Hematopoietic multipotent progenitor cell treated with erythropoietin and hydrocortisone succinate and interleukin-3 and kit ligand, for 4 days (in vitro differentiated cells): ENCODE data around the gene LIN9.
"Not testable (repeated sequence)": the region's sequence is repeated elsewhere in the genome, so short reads cannot be mapped to it uniquely, and the experiment has no call there.

ENCODE experiments used
- DNase-seq: peaks from one replicate; pipeline ENCODE4 v3.0.0-alpha.2; 2015

LIN9 gene

DNA sequence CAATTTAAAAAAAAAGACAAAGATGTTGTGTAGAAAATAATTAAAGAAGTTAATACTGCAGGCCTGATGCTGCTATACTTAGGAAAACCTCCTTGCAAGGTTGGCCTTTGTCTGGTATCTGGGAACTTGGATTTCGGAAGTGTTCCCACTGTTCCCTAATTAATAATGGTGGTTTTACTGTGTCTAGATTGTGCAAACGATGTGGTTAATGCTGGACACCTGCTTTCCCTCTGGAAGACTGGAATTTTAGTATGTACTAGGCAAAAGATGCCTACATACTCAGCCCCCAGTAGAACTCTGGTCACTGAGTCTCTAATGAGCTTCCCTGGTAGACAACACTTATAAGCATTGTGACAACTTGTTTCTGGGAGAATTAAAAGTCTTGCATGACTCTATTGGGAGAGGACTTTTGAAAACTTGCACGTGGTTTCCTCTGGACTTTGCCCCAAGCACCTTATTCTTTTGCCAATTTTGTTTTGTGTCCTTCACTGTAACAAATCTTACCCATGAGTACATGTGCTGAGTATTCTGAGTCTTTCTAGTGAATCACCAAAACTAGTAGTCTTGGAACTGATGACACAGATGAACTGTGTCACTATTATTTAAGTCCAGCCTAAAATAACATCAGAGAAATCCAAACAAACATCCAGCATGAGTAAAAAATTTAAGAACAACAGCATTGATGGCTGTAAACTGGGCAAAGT, 40.4 kb downstream of the LIN9 start:
- DNase-seq = no peak

DNA sequence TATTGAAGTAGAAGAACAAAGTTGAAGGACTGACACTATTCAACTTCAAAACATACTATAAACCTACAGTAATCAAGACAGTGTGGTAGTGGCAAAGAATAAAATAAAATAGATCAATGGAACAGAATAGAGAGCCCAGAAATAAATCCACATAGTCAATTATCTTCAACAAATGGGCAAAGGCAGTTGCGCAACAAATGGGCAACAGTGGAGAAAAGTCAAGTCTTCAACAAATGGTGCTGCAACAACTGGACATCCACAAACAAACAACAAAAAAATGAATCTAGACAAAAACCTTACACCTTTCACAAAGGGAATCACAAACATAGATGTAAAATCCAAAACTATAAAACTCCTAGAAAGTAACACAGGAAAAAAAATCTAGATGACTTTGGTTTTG, 47.1 kb downstream of the LIN9 start:
- DNase-seq = no peak

DNA sequence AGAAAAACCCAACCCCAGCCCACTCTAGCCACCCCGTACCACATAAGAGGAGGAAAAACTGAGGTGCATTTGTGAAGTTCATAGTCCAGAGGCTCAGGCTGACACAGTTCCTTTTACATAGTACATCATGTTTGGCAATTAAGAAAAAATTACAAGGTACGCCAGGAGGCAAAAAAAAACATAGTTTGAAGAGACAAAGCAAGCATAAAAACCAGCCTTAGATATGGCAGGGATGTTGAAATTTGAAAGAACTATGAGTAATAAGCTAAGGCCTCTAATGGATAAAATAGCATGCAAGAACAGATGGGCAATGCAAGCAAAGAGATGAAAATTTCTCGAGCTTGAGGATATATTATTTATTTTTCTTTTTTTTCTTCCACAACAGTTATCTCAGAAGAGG, 53.6 kb downstream of the LIN9 start:
- DNase-seq = no peak

DNA sequence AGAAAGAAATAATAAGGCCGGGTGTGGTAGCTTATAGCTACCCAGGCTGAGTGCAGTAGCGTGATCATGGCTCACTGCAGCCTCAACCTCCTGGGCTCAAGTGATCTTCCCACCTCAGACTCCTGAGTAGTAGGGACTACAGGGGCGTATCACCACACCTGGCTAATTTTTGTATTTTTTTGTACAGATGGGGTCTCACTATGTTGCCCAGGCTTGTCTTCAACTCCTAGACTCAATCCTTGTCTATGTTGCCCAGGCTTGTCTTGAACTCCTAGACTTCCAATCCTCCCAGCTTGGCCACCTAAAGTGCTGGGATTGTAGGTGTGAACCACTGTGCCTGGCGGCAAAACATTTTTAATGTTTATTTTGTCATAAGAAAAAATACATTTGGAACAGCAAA, 55.0 kb downstream of the LIN9 start:
- DNase-seq = no peak

DNA sequence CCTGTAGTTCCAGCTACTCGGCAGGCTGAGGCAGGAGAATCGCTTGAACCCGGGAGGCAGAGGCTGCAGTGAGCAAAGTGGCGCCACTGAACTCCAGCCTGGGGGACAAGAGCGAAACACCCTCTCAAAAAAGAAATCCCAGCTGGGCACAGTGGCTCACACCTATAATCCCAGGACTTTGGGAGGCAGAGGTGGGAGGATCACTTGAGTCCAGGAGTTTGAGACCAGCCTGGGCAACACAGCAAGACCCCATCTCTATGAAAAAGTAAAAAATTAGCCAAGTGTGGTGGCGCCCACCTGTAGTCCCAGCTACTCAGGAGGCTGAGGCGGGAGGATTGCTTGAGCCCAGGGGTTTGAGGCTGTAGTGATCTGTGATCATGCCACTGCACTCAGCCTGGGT, 56.1 kb downstream of the LIN9 start:
- DNase-seq = not testable (repeated sequence)

DNA sequence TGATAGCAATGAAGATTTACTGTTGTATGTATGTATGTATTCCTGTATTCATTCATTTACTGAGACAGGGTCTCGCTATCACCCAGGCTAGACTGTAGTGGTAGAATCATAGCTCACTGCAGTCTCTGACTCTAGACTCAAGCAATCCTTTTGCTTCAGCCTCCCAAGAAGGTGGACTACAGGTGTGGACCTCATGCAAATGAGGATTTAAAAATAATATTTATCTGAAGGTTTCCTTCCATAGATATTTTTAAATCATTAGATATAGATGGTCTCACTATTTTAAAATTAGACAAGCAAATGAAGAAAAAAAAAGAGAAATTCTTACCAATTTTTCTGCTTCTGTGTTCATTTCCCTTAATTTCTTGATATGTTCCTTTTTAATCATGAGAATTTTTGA, 58.5 kb downstream of the LIN9 start:
- DNase-seq = no peak

DNA sequence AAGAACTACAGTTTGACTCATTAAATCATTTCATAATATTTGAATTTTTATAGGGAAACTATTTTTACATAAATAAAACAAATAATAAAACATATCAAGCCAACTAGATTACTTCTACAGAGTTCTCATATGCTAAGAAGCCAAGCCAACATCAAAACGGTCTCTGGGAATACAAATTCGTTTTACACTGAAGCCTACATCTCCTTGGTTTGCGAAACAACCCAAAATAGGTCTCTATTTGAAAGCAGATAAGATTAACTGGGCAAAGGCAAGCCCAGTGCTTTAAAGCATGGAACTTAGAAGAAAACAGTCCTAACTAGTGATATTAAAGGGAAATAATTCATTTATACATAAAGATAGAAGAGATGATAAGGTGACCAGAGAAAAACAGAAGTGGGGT, 60.2 kb downstream of the LIN9 start:
- DNase-seq = no peak

DNA sequence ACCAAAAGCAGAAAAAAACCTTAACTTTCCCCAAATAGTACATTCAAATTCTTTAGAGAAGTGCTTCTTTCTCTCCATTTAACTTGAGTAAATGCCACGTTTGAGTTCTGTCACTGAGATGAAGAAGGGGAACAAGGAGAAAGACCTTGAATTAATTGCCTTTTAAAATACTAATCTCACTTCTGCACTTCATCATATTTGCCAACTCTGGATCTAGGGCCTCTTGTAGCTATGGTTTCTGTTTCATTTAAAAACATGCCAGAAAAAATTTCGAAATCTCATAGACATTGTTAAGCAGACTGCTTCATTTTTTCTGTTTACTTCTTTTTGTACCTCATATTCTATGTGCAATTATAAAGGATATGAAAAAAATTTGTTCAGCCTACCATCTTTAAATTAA, 60.9 kb downstream of the LIN9 start:
- peak; percentile 44 for DNase-seq

DNA sequence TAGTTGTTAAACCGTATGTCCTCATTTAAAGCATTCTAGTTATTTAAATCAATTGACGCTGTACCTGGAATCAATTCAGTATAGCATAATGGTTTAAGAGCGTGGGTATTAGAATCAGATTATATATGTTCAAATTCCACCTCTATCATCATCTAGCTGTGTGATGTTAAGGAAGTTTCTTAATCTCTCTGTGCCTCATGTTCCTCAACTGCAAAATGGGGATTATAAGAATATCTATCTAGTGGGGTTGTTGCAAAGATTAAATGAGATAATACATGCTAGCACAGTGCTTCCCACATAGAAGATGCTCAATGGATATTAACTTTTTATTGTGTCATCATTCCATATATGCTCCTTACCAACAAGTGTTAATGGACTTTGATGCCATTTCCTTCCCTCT, 69.5 kb downstream of the LIN9 start:
- DNase-seq = no peak

DNA sequence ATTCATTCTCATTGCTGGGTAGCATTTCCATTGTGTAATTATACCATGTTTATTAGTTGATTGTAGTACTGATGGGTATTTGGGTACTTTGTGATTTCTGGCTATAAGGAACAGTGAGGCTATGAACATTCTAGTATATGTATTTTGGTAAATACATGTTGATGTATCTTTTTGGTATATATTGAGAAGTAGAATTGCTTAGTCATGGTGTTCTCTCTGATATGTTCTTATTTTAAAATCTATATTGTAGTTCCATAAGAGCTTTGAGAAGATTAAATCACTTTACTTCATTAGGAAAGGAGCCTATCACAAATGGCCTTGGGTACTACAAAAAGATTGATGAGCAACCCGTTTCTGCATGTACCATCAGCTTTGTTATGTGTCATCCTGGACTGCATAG, 72.1 kb downstream of the LIN9 start:
- DNase-seq = no peak

DNA sequence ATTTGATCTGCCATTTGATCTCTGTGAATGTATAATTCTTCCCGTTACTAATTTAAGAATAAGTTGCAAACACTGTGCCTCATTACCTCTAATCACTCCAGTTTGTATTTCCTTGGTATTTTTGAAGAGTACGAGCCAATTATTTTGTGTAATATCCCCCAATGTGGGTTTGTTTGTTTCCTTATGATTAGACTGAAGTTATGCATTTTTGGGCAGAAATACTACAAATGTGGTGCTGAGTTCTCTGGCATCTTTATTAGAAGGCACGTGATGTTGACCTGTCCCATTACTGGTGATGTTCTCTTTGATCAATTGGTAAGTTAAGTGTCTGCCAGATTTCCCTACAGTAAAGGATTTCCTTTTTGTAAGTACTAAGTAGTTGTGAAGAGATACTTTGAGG, 75.2 kb downstream of the LIN9 start:
- peak; percentile 28 for DNase-seq

DNA sequence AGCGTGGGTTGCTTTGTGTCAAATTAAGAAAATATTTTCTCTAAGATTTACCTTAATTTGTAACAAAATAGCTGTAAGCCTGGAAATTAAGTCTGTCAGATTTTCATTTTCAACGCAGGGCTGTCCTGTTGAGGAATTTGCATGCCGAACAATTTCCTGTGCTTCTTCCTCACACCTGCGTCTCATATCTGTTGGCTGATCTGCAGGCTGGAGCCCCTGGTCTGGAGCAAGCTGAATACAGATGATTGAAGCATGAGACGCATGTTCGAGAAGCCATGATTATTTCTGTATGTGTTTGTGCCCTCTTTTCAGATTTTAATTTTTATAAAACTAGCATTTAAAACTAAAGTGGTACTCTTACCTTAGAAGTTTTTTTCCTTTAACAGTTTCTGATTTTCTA, 75.7 kb downstream of the LIN9 start:
- no peak for DNase-seq

DNA sequence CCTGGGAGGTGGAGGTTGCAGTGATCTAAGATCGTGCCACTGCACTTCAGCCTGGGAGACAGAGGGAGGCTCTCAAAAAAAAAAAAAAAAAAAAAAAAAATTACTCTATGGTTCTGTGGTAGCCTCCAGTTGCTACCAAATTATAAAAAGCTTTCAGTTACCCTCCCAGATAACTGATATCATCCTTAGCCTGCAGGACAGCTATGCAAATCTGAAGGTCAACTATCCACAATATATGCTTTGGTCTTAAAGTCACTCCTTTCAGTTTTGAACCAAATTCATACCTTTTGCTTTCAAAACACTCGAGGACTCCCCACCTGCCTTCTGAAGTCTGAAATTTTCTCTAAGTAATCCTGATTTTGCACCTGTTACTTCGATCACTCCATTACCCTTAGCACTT, 82.4 kb downstream of the LIN9 start:
- no peak for DNase-seq

DNA sequence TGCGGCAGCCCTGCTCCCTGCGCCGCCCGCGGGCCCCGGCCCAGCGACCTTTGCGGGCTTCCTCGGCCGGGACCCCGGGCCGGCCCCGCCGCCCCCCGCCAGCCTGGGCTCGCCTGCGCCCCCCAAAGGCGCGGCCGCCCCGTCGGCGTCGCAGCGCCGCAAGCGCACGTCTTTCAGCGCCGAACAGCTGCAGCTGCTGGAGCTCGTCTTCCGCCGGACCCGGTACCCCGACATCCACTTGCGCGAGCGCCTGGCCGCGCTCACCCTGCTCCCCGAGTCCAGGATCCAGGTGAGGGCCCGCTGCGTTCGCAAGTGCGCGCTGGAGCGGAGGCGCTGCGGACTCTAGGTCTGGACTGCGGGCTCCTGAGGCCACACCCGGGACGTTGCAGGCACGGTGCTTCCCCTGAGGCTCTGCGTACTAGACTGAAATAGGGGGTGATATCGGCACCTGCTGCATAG, 85.1 kb downstream of the LIN9 start:
- DNase-seq = peak; percentile 60

DNA sequence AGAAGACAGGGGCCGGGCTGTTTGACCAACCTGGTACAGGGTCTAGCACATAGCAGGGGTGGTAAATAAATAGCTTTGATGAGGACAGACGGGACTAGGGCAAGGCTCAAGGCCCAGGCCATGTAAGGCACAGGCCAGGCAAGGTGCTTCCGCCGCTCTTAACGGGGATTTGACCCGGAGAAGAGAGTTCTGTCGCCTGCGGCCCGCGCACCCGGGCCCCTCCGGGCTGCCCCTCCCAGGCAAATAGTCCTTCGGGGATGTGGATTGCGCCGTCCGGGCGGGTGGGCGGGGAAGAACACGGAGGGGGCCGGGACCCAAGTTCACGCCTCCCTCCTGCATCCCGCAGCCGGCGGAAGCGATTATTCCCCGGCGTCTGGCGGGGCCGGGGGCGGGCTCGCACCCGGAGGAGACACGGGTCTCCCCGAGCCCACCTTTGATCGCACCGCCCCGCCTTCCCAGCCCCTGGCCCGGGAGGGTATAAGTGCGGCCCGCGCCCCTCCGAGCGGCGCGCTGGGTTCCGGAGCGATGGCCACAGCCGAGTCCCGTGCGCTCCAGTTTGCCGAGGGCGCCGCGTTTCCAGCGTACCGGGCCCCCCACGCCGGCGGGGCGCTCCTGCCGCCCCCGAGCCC, 85.7 kb downstream of the LIN9 start, which contains the start of gene MIXL1:
Gene MIXL1 (plus strand): TSS at position 508 of the 629 bp plus-strand sequence. CDS start 18 bp downstream, at position 526.
- DNase-seq = peak; percentile 31

DNA sequence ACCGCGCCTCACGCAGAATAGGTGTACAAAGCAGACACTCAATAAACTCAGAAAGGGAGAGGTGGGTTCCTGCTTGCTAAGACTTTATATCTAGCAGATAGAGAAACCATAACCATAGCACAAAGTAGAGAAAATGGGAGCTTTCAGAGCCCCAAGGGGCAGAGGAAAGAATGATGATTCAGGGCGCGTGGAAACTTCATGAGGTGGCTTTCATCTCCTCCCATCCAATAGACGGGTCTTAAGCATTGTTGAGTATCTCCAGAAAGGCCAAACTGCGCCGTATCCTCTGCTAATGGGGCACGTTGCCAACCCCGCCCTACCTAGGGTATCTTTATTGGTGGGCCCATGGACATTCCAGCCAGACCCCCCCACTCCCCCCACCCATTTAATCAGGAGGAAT, 86.3 kb downstream of the LIN9 start:
- DNase-seq = no peak

DNA sequence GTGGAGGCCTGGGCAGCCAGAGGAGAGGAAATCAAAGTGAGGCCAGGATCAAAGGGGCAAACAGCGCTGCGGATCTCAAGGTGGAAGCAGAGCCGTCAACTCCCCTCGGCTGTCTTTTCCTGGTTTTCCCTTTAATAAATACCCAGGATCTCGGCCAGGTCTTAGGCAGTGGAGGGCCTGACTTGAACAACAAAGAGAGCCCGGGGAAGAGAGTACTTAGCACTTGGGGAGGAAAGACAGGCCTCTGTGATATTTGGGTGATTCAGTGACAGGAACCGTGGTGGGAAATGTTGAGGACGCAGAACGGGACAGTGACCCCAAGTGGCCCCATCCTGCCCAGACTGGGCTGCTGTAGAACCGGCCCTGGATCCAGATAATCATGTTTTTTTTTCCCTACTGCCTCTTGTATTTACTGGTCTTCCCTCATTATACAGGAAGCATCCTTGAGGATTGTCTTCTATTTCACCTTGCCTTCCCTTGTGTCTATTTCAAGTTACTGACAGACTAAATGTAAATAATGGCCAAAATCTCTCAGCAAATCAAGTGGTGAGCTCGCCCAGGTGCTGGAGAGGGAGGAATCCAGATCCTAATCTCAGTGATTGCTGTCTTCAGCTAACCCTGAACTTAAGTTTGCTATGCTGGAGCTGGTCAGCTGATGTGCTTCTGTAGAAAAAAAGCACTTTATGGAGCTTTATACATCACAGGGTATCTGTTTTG, 88.3 kb downstream of the LIN9 start:
- no peak for DNase-seq

DNA sequence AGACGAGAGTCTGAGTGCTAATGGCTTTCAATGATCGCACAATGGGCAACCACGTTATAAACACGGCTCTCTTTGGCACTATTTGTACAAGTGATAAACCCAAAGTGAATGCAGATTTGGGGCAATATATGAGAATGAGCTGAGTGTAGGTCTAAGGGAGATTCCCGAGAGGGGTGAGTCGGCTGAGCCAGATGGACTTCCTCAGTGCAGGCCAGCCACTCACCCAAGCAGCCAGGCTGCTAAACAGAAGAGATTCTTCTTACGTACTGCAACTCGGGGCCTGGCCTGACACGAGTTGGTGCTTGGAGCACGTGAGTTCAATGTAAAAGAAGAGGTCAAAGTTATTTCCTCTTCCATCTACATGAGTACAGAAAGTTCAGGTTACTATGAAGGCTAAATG, 91.7 kb downstream of the LIN9 start:
- no peak for DNase-seq

DNA sequence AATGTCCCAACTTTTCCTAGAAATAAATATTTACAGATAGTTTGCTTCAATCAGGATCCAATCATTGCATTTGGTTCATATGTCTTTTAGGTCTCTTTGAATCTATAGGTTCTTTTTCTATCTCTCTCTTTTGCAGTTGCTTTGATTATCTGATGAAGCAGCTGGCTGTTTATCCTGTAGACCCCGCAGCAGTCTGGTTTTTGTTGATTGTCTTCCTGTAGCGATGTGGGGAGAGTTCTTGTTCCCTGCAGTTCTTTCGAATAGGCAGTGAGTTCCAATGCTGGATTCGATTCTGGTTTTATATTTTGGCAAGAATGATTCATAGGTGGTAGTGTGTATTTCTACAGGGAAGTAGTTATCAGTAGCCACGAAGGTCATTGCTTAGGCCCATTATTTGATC, 92.9 kb downstream of the LIN9 start:
- DNase-seq = peak; percentile 58

DNA sequence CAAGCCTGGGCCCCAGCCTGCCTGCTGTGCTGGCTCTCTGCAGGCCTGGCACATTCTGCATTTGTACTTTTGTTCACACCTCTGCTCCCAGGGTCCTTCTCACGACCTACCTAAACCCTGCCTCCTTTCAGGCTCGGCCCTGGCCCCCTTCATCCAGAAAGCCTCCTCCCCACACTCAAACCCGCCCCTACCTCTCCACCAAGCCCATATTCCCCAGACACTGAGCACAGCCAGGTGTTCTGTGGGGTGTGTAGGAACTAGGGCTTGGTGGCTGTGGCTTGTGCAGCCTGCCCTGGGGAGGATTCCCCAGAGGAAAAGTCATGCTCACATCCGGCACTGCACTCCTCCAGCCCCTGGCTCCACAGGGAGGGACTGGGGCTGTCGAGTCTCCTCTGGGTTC, 93.7 kb downstream of the LIN9 start:
- no peak for DNase-seq

DNA sequence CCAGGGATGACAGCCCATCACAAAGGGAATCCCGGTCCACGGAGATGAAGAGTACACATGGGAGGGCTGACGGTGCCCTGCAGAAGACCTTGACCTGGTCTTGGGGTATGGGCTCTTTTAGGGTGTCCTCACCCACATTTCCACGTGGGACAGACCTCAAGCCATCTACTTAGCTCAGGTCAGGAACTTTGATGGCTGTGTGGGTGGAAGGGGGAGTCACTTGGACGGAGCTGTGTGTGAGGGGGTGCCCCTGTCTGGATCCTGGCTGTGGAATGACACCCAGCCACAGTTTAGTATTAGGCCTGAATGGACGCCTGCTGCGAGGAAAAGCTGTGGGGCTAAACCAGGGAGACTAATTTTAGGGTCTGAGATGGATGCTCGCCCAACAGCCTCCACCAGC, 96.4 kb downstream of the LIN9 start:
- DNase-seq = no peak

DNA sequence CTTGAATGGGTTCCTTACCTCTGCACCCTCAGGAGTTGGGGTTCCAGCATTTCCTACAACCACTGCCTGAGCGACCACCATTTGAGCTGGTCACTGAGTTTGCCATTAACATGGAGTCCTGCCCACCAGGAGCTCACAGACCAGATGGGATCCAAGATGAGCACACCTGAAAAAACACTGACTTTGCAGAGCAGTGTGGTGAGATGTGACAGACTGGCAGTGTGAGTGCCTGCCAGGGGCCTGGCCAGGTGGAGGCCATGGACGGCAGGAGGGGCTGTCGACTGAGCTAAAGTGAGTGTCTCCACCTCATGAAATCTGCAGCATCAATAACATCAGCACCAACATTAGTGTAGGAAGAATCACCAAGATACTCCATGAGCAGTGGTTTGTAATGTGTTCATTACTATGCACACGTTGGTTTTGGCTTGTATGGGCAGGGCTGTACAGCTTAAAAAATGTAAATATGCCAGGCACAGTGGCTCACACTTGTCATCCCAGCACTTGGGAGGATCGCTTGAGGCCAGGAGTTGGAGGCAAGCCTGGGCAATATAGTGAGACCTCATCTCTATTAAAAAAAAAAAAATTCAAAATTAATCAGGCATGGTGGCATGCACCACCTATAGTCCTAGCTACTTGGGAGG, 97.7 kb downstream of the LIN9 start:
- no peak for DNase-seq

DNA sequence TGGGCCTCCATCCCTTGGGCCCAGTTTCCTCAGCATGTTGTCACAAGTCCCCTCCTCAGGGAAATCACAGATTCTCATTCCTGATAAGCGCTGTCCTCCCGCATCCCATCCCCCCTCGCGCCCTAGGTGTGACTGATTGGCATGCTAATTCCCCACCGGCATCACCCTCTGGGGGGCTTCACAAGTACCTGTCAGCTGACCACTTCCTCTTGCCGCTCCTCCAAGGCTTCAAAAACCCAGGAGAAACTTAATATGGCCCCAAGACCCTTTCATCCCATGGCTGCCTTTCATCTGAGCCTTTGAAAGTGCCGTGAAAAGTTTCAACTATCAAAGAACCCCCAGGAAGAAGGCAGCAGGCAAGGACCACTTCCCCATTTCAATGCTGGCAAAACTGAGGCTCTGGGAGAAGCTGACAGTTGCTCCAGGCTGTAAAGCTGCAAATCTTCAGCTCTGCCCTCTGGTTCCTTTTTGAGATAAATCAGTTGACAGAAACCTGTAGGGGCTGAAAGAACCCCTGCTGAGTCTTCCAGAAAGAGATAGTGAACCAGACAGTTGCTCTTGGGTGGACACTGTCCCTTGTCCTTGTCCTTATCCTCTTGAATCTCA, 98.3 kb downstream of the LIN9 start:
- no peak for DNase-seq
